ENCODE data around the gene TMEM120A. TPM values are rescaled to one million over a fixed set of nuclear protein-coding genes. Genes with fewer than 3 reads are reported as not detected.

Gene TMEM120A
- total RNA-seq, 6 donors from 2014 or later: 27.5 to 75.4 (median 43.1) TPM

- no peak for ATAC-seq (ENCODE audit: low FRiP score in 2 of 2)
- Histone ChIP-seq H3K4me1 (peaks cover 30 to 54% (median 40%) of the 10 kb centered on the region in 4 donors), H3K27me3 (no peaks in the 10 kb centered on the region), H3K4me3 (no peak overlapping the region), H3K9me3 (no peaks in the 10 kb centered on the region), H3K27ac (peak overlapping the region; percentile 61 to 82 (median 79)), H3K36me3 (peaks cover 0 to 33% (median 0%) of the 10 kb centered on the region in 4 donors)
- TF ChIP-seq POLR2AphosphoS5 (IDR thresholded peaks at IDR 0.05): no peak
- no peak for TF ChIP-seq POLR2A (IDR thresholded peaks at IDR 0.05)
- no peak for TF ChIP-seq EP300 (IDR thresholded peaks at IDR 0.05)
- TF ChIP-seq, protein P1, sequence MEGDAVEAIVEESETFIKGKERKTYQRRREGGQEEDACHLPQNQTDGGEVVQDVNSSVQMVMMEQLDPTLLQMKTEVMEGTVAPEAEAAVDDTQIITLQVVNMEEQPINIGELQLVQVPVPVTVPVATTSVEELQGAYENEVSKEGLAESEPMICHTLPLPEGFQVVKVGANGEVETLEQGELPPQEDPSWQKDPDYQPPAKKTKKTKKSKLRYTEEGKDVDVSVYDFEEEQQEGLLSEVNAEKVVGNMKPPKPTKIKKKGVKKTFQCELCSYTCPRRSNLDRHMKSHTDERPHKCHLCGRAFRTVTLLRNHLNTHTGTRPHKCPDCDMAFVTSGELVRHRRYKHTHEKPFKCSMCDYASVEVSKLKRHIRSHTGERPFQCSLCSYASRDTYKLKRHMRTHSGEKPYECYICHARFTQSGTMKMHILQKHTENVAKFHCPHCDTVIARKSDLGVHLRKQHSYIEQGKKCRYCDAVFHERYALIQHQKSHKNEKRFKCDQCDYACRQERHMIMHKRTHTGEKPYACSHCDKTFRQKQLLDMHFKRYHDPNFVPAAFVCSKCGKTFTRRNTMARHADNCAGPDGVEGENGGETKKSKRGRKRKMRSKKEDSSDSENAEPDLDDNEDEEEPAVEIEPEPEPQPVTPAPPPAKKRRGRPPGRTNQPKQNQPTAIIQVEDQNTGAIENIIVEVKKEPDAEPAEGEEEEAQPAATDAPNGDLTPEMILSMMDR (IDR thresholded peaks at IDR 0.05): no peak
- DNase-seq: no peak
- WGBS, 2 donors: 86 to 95% methylated on average over 9 to 11 of the region's 11 CpGs
Observed at GRCh38 chr7:75967055-75967454, 27.3 kb downstream of the TMEM120A start.

- no peaks in the 10 kb centered on the region for H3K9me3 ChIP-seq
- peaks cover 0 to 35% (median 0%) of the 10 kb centered on the region in 4 donors for H3K36me3 ChIP-seq
- DNase-seq (no peak), ATAC-seq (ENCODE audit: low FRiP score in 2 of 2) (peak; percentile 29 to 77)
- H3K27me3 ChIP-seq: no peaks in the 10 kb centered on the region
- H3K4me1 ChIP-seq: peaks cover 23 to 47% (median 33%) of the 10 kb centered on the region in 4 donors
- TF ChIP-seq, protein P1 (IDR thresholded peaks at IDR 0.05): no peak
- TF ChIP-seq POLR2A (IDR thresholded peaks at IDR 0.05) (no peak), POLR2AphosphoS5 (IDR thresholded peaks at IDR 0.05) (peak; percentile 72 to 80), EP300 (IDR thresholded peaks at IDR 0.05) (peak in 3 of 4 donors; percentile 80 to 93 (median 88))
- H3K27ac ChIP-seq: peak overlapping the region; percentile 64 to 82 (median 81)
- WGBS, 2 donors: 71 to 76% methylated on average over 21 to 26 of the region's 26 CpGs
- peak overlapping the region in 1 of 4 donors; percentile 10 for H3K4me3 ChIP-seq
Observed at GRCh38 chr7:75966190-75966961, 28.0 kb downstream of the TMEM120A start.

DNA sequence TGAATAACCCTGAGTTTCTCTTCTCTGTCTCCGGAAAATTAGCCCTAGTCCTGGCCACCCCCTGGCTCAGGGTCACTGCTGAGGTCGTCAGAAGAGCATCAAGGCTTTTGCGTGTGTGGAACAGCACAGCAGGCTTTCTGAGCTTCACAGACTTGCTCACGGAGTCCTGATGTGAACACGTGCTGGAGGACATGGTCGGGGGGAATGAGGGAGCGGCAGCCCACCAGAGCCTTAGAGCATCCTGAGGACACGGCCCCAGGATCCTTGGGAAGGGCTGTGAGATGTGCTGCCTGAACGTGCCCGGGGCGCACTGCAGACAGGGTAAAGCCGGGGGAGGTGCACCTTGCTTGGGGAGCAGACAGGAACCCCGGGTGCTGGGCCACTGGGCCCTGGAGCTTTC, 28.8 kb downstream of the TMEM120A start:
- H3K27me3 ChIP-seq: no peaks in the 10 kb centered on the region
- peaks cover 0 to 33% (median 1%) of the 10 kb centered on the region in 4 donors for H3K36me3 ChIP-seq
- no peak for ATAC-seq (ENCODE audit: low FRiP score in 2 of 2)
- H3K9me3 ChIP-seq: no peaks in the 10 kb centered on the region
- DNase-seq: no peak
- peaks cover 21 to 46% (median 30%) of the 10 kb centered on the region in 4 donors for H3K4me1 ChIP-seq
- H3K27ac ChIP-seq: peak overlapping the region; percentile 64 to 82 (median 81)
- H3K4me3 ChIP-seq: no peak overlapping the region
- TF ChIP-seq POLR2AphosphoS5 (IDR thresholded peaks at IDR 0.05) (no peak), POLR2A (IDR thresholded peaks at IDR 0.05) (no peak), EP300 (IDR thresholded peaks at IDR 0.05) (no peak)
- TF ChIP-seq, protein P1 (IDR thresholded peaks at IDR 0.05): no peak
- WGBS, 2 donors: 87 to 91% methylated on average over 11 to 12 of the region's 13 CpGs

GRCh38 chr7:75963381-75963995, 30.9 kb downstream of the TMEM120A start:
- Histone ChIP-seq H3K4me1 (peaks cover 18 to 36% (median 27%) of the 10 kb centered on the region in 4 donors), H3K27ac (peak overlapping the region; percentile 54 to 80 (median 67)), H3K4me3 (no peak overlapping the region), H3K27me3 (no peaks in the 10 kb centered on the region), H3K9me3 (no peaks in the 10 kb centered on the region), H3K36me3 (peaks cover 0 to 35% (median 8%) of the 10 kb centered on the region in 4 donors)
- ATAC-seq (ENCODE audit: low FRiP score in 2 of 2) (no peak), DNase-seq (no peak)
- TF ChIP-seq POLR2AphosphoS5 (IDR thresholded peaks at IDR 0.05): peak in 1 of 2 donors; percentile 48
- TF ChIP-seq, protein P1 (IDR thresholded peaks at IDR 0.05): no peak
- TF ChIP-seq POLR2A (IDR thresholded peaks at IDR 0.05): no peak
- TF ChIP-seq EP300 (IDR thresholded peaks at IDR 0.05): peak in 1 of 4 donors; percentile 37
- WGBS, 2 donors: 88 to 91% methylated on average over 8 to 9 of the region's 9 CpGs

All from upper lobe of left lung (tissue), 6 donors.